BE2C (cell line): ENCODE results near the gene HIBCH.

Source experiments
- DNase-seq: peaks from one replicate; pipeline ENCODE4 v3.0.0-alpha.2; 2020
- H3K27me3 ChIP-seq: fragments of 250-450 bp; sonication (Bioruptor Pico); 2 replicates; pipeline ENCODE4 v1.5.1; 2020; ENCODE audit warnings: mild to moderate bottlenecking
- H3K36me3 ChIP-seq: fragments of 250-450 bp; sonication (Bioruptor Pico); 2 replicates; pipeline ENCODE4 v1.5.1; 2020; ENCODE audit warnings: mild to moderate bottlenecking
- H3K4me1 ChIP-seq: fragments of 250-450 bp; sonication (Bioruptor Pico); 2 replicates; pipeline ENCODE4 v1.5.1; 2020
- H3K4me3 ChIP-seq: 2 replicates; pipeline ENCODE4 v1.5.1; 2011; ENCODE audit warnings: low read depth, low read length
- H3K9me3 ChIP-seq: fragments of 250-450 bp; sonication (Bioruptor Pico); 2 replicates; pipeline ENCODE4 v1.5.1; 2020
- CTCF ChIP-seq: IDR thresholded peaks from 2 replicates; pipeline ENCODE4 v1.5.1; 2012; ENCODE audit warnings: mild to moderate bottlenecking, low read depth, low read length

HIBCH gene

GRCh38 chr2:190328573-190329147 is 9.0 kb upstream of the HIBCH start:
- Histone ChIP-seq H3K27me3 (no peaks in the 10 kb centered on the region), H3K9me3 (no peaks in the 10 kb centered on the region), H3K36me3 (no peaks in the 10 kb centered on the region), H3K4me3 (no peak overlapping the region), H3K4me1 (no peaks in the 10 kb centered on the region)
- no peak for DNase-seq
- peak; percentile 34 for TF ChIP-seq CTCF

- Histone ChIP-seq H3K27me3 (no peaks in the 10 kb centered on the region), H3K4me3 (no peak overlapping the region), H3K36me3 (no peaks in the 10 kb centered on the region), H3K9me3 (no peaks in the 10 kb centered on the region), H3K4me1 (no peaks in the 10 kb centered on the region)
- TF ChIP-seq CTCF, result no peak
- no peak for DNase-seq
Observed at GRCh38 chr2:190327867-190328572, 8.4 kb upstream of the HIBCH start.

GRCh38 chr2:190325588-190325987 is 6.0 kb upstream of the HIBCH start:
- Histone ChIP-seq H3K36me3 (no peaks in the 10 kb centered on the region), H3K27me3 (no peaks in the 10 kb centered on the region), H3K4me1 (no peaks in the 10 kb centered on the region), H3K4me3 (no peak overlapping the region), H3K9me3 (no peaks in the 10 kb centered on the region)
- no peak for TF ChIP-seq CTCF
- no peak for DNase-seq

- H3K36me3 ChIP-seq, result no peaks in the 10 kb centered on the region
- no peak for DNase-seq
Observed at GRCh38 chr2:190323406-190323805, 3.8 kb upstream of the HIBCH start.

GRCh38 chr2:190320696-190321095 is 1.1 kb upstream of the HIBCH start:
- DNase-seq, result no peak
- Histone ChIP-seq H3K36me3 (no peaks in the 10 kb centered on the region), H3K4me1 (no peaks in the 10 kb centered on the region), H3K27me3 (no peaks in the 10 kb centered on the region), H3K9me3 (no peaks in the 10 kb centered on the region), H3K4me3 (no peak overlapping the region)
- no peak for TF ChIP-seq CTCF

More at GRCh38 chr2:190323406-190323805, 3.8 kb upstream of the HIBCH start:
- no peak for TF ChIP-seq CTCF
- no peaks in the 10 kb centered on the region for H3K27me3 ChIP-seq
- H3K4me3 ChIP-seq, result no peak overlapping the region
- H3K9me3 ChIP-seq, result no peaks in the 10 kb centered on the region
- H3K4me1 ChIP-seq, result no peaks in the 10 kb centered on the region

- no peaks in the 10 kb centered on the region for H3K36me3 ChIP-seq
- no peaks in the 10 kb centered on the region for H3K27me3 ChIP-seq
- DNase-seq, result no peak
- peak overlapping the region; percentile 96 for H3K4me3 ChIP-seq
- no peaks in the 10 kb centered on the region for H3K4me1 ChIP-seq
- TF ChIP-seq CTCF, result no peak
- H3K9me3 ChIP-seq, result no peaks in the 10 kb centered on the region
Observed at GRCh38 chr2:190318931-190319554, 583 bp downstream of the HIBCH start.
